Vagina (tissue), 2 donors: Measurements from ENCODE around the gene UCHL5.

Experiments used
- POLR2A ChIP-seq, 2 donors: fragments of 450-650 bp; IDR thresholded peaks; one replicate each; pipeline ENCODE4 v1.6.1; 2017; ENCODE audit warnings: antibody characterized with exemption in 2 of 2, mild to moderate bottlenecking in 2 of 2, moderate library complexity in 2 of 2
- POLR2AphosphoS5 ChIP-seq, 2 donors: sonication (generic); formaldehyde crosslinking; IDR thresholded peaks; one replicate each; pipeline ENCODE4 v1.9.0; 2017; ENCODE audit warnings: antibody characterized with exemption in 2 of 2, mild to moderate bottlenecking in 2 of 2, low read depth in 1 of 2; ENCODE audit not compliant: insufficient read depth in 1 of 2
- TF ChIP-seq, protein P1 (sequence below), 3 experiments: fragments of 450-650 bp in 2 of 3; fragments of 200-600 bp in 1 of 3; sonication (generic) in 1 of 3; IDR thresholded peaks; one replicate each; pipeline ENCODE4 v1.5.1; 2017 to 2019; ENCODE audit warnings: antibody characterized with exemption in 3 of 3, mild to moderate bottlenecking in 2 of 3, moderate library complexity in 2 of 3

- TF ChIP-seq, protein P1, sequence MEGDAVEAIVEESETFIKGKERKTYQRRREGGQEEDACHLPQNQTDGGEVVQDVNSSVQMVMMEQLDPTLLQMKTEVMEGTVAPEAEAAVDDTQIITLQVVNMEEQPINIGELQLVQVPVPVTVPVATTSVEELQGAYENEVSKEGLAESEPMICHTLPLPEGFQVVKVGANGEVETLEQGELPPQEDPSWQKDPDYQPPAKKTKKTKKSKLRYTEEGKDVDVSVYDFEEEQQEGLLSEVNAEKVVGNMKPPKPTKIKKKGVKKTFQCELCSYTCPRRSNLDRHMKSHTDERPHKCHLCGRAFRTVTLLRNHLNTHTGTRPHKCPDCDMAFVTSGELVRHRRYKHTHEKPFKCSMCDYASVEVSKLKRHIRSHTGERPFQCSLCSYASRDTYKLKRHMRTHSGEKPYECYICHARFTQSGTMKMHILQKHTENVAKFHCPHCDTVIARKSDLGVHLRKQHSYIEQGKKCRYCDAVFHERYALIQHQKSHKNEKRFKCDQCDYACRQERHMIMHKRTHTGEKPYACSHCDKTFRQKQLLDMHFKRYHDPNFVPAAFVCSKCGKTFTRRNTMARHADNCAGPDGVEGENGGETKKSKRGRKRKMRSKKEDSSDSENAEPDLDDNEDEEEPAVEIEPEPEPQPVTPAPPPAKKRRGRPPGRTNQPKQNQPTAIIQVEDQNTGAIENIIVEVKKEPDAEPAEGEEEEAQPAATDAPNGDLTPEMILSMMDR (IDR thresholded peaks at IDR 0.05) = no peak
- TF ChIP-seq POLR2A (IDR thresholded peaks at IDR 0.05) (no peak), POLR2AphosphoS5 (IDR thresholded peaks at IDR 0.05; ENCODE audit: insufficient read depth in 1 of 2, low read depth in 1 of 2) (no peak)
Measured at GRCh38 chr1:193011406-193011805, 47.8 kb downstream of the UCHL5 start.
